IPS-11a (cell line): ENCODE data around the gene BRD9.
"Not testable (repeated sequence)": the region's sequence is repeated elsewhere in the genome, so short reads cannot be mapped to it uniquely, and the experiment has no call there.

Experiments used
- H3K4me3 ChIP-seq: one replicate; pipeline ENCODE4 v1.5.1; 2013; ENCODE audit warnings: low read depth, low read length, control low read depth

Gene BRD9

DNA sequence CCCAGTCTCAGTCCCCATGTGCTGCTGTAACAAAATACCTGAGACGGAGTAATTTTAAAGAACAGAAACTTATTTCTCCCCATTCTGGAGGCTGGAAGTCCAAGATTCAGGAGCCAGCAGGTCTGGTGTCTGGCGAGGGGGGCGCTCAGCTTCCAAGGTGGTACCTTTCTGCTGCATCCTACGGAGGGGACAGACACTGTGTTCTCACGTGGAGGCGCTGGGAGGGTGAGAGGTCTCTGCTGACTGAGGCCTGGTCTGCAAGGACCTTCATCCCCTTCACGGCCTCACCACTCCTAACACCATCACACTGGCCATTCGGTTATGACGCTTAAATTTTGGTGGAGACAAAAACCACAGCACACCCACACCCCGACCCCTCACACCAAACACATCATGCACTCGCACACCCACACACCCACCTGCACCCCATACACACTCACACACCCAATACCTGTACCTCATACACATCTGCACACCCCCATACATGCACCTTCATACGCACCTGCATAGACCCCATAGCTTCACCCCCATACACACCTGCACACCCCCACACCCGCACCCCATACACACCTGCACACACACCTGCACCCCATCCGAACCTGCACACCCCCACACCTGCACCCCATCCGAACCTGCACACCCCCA is 32.0 kb downstream of the BRD9 start:
- H3K4me3 ChIP-seq, result no peak overlapping the region

DNA sequence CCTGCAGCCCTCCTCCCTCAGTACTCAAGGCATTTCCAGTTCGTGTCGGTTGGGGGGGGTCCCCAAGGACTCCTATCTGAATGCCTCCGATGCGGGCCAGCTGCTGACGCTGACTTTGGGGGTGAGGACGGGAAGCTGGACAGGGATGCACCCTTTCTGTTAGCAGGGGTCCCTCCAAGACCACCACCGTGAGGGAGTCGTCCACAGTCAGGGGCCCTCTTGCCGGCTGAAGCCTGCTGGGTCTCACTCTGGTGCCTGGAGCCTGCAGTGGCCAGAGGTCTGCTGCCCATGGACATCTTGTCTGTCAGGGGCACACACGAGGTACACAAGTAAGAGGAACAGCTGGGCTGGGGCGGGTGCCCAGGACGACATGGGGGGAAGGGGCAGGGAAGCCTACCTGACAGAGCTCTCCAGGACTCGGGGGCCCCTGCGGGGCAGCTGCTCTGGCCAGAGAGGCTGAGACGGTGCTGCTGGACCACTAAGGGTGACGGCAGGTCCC is 32.8 kb downstream of the BRD9 start:
- H3K4me3 ChIP-seq, result no peak overlapping the region

DNA sequence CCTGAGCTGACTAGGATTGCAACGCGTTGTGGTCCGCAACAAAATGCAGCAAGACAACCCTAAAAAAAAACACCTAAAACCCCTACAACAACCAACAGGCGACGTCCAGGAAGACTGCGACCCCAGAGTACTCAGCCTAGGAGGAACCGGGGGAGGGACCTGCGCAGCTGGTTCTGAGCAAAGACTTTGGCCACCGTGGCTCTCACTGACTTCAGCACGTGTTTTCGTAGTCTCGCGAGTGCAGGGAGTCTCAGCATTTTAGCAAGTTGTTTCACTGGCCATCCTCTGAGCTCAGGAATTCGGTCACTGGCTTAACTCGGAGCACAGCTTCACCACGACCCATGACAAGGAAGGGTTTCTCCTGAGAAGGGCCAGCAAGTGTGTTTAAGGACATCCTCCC is 33.2 kb downstream of the BRD9 start:
- H3K4me3 ChIP-seq, result no peak overlapping the region

DNA sequence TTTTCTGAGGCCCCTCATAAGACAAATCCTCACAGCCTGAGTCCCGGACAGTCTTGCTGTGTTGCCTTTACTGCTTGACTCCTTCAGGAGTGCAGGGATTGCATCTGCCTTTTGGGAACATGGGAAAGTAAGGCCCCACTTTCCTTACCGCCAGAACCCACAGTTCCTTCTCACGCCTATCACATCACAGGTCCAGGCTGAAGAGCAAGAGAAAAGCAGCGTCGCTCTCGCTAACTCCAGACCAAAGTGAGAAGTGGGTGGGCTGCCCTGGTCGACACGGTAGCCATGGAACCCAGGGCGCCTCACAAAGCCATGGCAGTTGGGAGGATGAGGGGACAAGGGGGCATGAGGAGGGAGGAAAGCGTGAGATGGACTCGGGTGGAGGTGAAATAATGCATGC is 33.9 kb downstream of the BRD9 start:
- H3K4me3 ChIP-seq, result no peak overlapping the region

DNA sequence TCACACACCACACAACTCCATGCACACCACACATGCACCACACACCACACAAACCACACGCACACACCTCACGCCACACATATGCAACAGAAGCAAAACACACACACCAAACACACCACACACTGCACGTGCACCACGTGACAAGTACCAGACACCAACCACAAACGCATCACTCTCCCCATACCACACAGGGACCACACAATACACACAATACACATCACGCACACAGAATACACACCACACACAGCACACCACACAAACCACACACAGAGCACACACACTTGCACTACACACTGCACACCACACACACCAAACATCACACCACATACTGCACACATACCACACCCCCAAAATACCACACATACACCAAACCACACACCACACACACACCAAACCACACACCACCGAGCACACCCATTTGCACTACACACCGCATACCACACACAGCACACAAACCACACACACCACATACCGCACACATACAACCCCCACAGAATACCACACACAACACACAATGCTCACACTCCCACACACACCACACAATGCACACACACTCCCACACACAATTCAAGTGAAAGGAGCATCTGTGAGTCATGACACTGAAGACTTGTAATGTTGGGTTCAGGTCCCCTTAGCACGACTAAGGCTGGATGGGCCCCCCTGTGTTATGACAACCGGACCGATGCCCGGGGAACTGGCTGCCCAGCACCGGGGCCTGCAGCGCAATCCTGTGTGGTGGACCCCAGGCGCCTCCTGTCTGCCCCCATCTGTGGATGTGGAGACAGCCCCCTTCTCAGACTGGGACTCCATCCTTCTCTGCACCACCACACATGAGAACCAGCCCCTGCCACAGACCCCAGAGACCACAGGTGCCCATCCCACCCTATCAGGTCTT is 35.8 kb downstream of the BRD9 start:
- H3K4me3 ChIP-seq, result no peak overlapping the region

DNA sequence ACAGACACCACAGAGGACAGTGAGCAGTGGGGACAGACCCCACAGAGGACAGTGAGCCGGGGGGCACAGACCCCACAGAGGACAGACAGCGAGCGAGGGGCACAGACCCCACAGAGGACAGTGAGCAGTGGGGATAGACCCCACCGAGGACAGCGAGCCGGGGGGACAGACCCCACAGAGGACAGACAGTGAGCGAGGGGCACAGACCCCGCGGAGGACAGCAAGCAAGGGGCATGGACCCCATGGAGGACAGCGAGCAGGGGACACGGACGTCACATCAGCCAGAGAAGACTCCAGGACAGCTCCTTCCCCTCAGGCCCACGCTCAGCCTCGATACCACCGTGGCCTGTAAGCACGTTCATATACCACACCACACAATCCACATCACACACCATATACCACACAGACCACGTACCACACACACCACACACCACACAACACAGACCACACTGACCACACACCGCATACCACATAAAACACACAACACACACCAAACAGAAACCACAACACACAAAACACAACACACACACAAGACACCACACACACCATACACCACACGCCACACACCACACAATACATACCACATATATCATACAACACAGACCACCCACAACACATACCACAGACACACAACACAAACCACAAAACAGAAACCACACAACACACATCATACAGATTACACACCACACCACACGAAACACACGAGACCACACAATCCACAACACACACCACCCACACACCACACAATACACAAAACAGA is 36.6 kb downstream of the BRD9 start:
- H3K4me3 ChIP-seq, result no peak overlapping the region

DNA sequence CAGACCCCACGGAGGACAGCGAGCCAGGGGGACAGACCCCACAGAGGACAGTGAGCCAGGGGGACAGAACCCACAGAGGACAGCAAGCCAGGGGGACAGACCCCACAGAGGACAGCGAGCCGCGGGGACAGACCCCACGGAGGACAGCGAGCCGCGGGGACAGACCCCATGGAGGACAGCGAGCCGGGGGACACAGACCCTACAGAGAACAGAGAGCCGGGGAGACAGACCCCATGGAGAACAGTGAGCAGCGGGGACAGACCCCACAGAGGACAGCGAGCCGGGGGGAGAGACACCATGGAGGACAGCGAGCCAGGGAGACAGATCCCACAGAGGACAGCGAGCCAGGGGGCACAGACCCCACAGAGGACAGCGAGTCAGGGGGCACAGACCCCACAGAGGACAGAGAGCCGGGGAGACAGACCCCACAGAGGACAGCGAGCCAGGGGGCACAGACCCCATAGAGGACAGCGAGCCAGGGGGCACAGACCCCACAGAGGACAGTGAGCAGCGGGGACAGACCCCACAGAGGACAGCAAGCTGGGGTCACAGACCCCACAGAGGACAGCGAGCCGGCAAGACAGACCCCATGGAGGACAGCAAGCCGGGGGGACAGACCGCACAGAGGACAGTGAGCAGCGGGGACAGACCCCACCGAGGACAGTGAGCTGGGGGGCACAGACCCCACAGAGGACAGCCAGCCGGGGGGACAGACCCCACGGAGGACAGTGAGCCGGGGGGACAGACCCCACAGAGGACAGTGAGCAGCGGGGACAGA is 37.4 kb downstream of the BRD9 start:
- H3K4me3 ChIP-seq, result no peak overlapping the region

DNA sequence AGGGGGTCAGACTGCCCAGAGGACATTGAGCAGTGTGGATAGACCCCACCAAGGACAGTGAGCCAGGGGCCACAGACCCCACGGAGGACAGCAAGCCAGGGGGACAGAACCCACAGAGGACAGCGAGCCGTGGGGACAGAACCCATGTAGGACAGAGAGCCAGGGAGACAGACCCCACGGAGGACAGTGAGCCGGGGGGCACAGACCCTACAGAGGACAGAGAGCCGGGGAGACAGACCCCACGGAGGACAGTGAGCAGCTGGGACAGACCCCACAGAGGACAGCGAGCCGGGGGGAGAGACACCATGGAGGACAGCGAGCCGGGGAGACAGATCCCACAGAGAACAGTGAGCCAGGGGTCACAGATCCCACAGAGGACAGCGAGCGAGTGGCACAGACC is 38.4 kb downstream of the BRD9 start:
- no peak overlapping the region for H3K4me3 ChIP-seq

DNA sequence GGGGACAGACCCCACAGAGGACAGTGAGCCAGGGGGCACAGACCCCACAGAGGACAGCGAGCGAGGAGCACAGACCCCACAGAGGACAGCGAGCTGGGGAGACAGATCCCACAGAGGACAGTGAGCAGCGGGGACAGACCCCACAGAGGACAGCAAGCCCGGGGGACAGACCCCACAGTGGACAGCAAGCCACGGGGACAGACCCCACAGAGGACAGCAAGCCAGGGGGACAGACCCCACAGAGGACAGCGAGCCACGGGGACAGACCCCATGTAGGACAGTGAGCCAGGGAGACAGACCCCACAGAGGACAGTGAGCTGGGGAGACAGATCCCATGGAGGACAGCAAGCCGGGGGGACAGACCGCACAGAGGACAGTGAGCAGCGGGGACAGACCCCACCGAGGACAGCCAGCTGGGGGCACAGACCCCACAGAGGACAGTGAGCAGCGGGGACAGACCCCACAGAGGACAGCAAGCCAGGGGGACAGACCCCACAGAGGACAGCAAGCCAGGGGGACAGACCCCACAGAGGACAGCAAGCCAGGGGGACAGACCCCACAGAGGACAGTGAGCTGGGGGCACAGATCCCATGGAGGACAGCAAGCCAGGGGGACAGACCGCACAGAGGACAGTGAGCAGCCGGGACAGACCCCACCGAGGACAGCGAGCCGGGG is 39.0 kb downstream of the BRD9 start:
- not testable (repeated sequence) for H3K4me3 ChIP-seq

DNA sequence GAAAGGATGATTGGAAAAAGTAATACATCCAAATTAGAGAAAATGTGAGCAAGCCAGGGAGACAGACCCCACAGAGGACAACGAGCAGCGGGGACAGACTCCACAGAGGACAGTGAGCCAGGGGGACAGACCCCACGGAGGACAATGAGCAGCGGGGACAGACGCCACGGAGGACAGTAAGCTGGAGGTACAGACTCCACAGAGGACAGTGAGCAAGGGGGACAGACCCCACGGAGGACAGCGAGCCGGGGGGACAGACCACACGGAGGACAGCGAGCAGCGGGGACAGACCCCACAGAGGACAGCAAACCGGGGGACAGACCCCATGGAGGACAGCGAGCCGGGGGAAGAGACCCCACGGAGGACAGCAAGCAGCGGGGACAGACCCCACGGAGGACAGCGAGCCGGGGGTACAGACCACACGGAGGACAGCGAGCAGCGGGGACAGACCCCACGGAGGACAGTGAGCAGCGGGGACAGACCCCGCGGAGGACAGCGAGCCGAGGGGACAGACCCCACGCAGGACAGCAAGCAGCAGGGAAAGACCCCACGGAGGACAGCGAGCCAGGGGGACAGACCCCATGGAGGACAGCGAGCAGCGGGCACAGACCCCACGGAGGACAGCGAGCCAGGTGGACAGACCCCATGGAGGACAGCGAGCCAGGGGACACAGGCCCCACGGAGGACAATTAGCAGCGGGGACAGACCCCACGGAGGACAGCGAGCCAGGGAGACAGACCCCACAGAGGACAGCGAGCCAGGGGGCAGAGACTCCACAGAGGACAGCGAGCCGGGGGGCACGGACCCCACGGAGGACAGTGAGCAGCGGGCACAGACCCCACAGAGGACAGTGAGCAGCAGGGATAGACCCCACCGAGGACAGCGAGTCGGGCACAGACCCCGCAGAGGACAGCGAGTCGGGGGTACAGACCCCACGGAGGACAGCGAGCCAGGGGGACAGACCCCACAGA is 39.9 kb downstream of the BRD9 start:
- no peak overlapping the region for H3K4me3 ChIP-seq

DNA sequence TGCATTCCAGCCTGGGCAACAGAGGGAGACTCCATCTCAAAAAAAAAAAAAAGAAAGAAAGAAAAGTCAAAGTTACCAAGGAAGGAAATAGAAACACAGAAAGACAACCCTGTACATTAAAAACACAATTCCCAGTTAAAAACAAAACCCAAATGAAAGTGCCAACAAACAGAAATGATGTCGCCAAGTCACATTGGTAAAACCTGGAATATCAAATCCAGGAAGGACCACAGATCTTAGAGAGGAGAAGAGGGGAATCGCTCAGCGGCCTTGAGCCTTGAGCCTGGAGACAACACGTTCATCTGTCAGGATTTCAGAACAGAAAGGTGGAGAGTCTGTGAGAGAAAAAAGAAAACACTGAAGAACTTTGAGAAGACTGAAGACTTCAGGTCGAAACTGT is 40.6 kb downstream of the BRD9 start:
- H3K4me3 ChIP-seq, result no peak overlapping the region

DNA sequence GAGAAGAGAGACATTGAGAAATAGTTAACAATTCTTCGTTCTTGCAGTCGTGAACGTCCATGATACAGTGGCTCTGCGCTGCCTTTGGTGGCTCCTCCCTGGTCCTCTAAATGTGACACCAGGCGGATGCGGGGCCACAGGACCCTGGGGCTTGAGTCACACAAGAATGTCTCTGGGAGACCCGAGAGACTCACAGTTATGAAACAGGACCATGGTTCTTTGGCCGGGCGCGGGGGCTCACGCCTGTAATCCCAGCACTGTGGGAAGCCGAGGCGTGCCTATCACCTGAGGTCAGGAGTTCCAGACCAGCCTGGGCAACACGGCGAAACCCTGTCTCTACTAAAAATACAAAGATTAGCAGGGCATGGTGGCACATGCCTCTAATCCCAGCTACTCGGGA is 41.0 kb downstream of the BRD9 start:
- H3K4me3 ChIP-seq, result no peak overlapping the region

DNA sequence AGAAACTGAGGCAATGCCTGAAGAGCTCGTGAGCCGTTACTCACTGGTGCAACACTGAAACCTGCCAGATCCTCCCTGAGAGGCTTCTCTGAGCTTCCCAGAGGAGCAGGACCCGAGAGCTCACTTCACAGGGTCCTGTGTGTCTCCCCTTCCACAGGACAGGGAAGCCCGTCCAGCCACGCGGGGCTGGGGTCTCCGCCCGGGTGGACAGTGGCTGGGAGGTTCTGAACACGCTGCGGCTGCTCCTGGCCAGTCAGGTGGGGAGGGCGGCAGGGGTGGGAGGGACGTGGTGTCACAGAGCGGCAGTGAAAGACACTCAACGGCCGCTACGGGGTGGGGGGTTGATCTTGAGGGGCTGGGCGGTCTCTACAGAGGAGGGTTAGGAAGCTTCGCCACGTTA is 41.5 kb downstream of the BRD9 start:
- no peak overlapping the region for H3K4me3 ChIP-seq

DNA sequence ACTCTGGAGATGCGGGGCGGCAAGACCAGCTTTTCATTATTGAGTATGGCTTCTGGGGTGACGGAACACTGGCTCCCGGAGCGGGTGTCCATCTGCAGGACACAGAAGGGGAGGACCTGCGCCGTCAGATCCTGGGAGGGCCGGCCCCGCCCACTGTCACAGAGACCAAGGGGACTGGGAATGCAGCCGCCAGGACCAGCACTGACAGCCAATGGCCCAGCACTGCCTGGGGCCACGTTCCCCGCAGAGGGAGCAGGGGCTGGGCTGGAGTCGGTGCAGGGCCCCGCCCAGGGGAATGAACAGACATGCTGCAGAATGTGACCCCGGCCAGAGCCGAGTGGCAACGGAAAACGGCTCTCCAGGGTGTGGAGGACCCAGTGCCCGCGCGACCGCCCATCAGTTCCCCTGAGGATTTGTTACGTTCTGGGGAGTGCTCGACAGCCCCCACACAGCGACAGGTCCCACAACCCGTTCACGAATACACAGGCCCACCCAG is 42.0 kb downstream of the BRD9 start, which contains the start of gene ZDHHC11:
ZDHHC11 (minus strand) TSS at position 476 of the 496 bp plus-strand sequence; CDS start at position 92, 384 bp downstream.
- H3K4me3 ChIP-seq, result no peak within 1 kb of the TSS

DNA sequence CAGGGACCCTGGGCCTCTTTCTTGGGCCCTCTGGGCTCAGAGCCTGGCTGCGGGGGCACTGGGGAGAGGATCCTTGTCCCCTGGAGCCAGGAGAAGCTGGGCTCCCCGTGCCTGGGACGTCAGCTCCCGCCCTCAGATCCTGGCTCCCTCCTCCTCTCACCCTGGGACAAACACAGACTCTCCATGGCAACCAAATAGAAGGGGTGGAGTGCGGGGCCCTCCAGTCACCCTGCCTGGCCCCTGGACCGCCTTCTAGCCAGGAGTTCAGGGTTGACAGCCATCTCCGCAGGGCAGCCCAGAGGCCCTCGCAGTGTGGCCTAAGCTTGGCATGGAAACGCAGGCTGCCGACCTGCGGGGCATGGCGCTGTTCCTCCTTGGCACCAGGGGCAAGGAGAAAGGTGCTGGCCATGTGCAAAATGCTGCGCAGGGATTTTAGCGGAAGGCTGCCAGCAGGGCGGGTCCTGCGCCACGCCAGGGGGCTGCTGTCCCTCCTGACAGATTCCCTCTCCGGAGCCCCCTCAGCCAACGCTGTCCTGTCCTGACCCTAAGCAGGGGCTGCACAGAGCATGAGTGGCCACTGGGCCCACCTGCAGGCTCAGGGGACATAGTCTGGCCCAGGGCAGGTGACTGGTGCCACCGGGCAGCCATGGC is 42.8 kb downstream of the BRD9 start:
- H3K4me3 ChIP-seq, result no peak overlapping the region

DNA sequence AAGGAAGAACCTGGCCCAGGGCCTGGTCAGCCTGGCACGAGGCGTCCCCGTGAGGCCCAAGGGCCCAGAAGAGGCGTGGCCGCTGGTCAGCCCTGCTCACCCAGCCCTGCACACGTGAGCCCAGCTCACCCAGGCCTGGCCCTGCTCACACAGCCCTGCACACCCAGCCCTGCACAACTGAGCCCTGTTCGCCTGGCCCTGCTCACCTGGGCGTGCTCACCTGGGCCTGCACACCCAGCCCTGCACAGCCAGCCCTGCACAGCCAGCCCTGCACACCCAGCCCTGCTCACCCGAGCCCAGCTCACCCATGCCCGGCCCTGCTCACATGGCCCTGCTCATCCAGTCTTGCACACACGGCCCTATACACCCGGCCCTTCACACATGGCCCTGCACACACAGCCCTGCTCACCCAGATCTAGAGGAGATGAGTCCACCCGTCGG is 43.9 kb downstream of the BRD9 start:
- H3K4me3 ChIP-seq, result no peak overlapping the region

DNA sequence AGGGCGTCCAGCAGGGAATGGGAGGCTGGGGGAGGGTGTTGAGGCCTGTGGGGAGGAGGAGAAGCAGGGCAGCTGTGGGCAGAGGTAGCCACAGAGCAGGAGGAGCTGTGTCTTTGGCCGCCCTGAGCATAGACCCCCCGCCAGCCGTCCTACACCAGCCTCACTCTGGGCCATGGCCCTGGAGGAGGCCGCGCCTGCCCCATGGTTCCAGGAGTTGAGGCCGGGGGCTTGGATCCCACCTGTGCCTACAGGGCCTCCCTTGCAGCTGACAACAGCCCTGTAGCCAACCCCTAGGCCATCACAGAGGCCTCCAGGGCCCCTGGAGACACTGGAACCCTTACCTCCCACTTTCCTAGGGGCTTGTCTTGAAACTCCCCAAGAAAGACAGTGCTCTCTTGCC is 44.9 kb downstream of the BRD9 start:
- not testable (repeated sequence) for H3K4me3 ChIP-seq

DNA sequence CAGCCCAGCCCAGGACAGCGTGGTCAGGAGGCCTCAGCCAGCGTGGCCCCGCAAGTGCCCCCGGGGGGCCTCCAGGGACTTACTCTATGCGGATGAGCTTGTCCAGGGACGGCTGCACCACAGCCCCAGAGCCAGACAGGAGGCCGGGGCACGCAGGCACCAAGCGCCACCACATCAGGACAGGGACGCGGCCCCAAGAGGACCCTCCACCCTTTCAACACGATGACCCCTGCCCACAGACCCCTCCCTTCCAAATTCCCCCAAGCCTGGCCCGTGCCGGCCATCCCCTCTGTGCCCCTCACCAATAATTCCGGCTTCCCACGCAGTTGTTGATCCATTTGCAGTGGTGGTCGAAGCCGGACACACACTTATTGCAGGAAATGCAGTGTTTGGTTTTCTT is 45.4 kb downstream of the BRD9 start:
- H3K4me3 ChIP-seq, result not testable (repeated sequence)
